HUES6 (cell line): ENCODE data around the gene PIK3R1.

Source experiments
- H3K27ac ChIP-seq: 2 replicates; pipeline ENCODE4 v1.7.0; 2013; ENCODE audit warnings: low read depth, mild to moderate bottlenecking, low read length, inconsistent platforms
- H3K27me3 ChIP-seq: 2 replicates; pipeline ENCODE4 v1.6.1; 2013; ENCODE audit warnings: low read length; ENCODE audit not compliant: control insufficient read depth, insufficient read depth
- H3K36me3 ChIP-seq: 2 replicates; pipeline ENCODE4 v1.6.1; 2013; ENCODE audit warnings: low read length; ENCODE audit not compliant: control insufficient read depth, insufficient read depth
- H3K4me1 ChIP-seq: 2 replicates; pipeline ENCODE4 v1.6.1; 2013; ENCODE audit warnings: low read length; ENCODE audit not compliant: control insufficient read depth, insufficient read depth
- H3K4me3 ChIP-seq: 2 replicates; pipeline ENCODE4 v1.5.1; 2013; ENCODE audit warnings: low read depth, low read length
- H3K9ac ChIP-seq: one replicate; pipeline ENCODE4 v1.6.1; 2013; ENCODE audit warnings: mild to moderate bottlenecking, low read length
- H3K9me3 ChIP-seq: 2 replicates; pipeline ENCODE4 v1.6.1; 2013; ENCODE audit warnings: low read depth, low read length; ENCODE audit not compliant: control insufficient read depth, insufficient read depth

The PIK3R1 gene

GRCh38 chr5:68217528-68217927 is 2.0 kb downstream of the PIK3R1 start:
- peaks cover 11% of the 10 kb centered on the region for H3K4me1 ChIP-seq
- peak overlapping the region; percentile 76 for H3K4me3 ChIP-seq
- peaks cover 9% of the 10 kb centered on the region; the same call in 1 of the 2 replicates for H3K9me3 ChIP-seq
- H3K9ac ChIP-seq, result peak overlapping the region; percentile 92
- peaks cover 3% of the 10 kb centered on the region; the same call in 1 of the 2 replicates for H3K36me3 ChIP-seq
- H3K27me3 ChIP-seq, result peaks cover 52% of the 10 kb centered on the region
- no peak overlapping the region for H3K27ac ChIP-seq

GRCh38 chr5:68219161-68219816 is 3.7 kb downstream of the PIK3R1 start:
- Histone ChIP-seq H3K27ac (no peak overlapping the region), H3K27me3 (peaks cover 36% of the 10 kb centered on the region), H3K4me3 (no peak overlapping the region), H3K36me3 (peaks cover 3% of the 10 kb centered on the region; the same call in 1 of the 2 replicates), H3K9me3 (peaks cover 6% of the 10 kb centered on the region; the same call in 1 of the 2 replicates), H3K4me1 (peaks cover 9% of the 10 kb centered on the region), H3K9ac (no peak overlapping the region)

GRCh38 chr5:68220260-68220659 is 4.7 kb downstream of the PIK3R1 start:
- H3K36me3 ChIP-seq, result peaks cover 3% of the 10 kb centered on the region; the same call in 1 of the 2 replicates
- H3K27ac ChIP-seq, result no peak overlapping the region
- H3K4me1 ChIP-seq, result peaks cover 7% of the 10 kb centered on the region
- H3K4me3 ChIP-seq, result no peak overlapping the region
- H3K9me3 ChIP-seq, result peaks cover 6% of the 10 kb centered on the region; the same call in 1 of the 2 replicates
- H3K9ac ChIP-seq, result no peak overlapping the region
- peaks cover 34% of the 10 kb centered on the region for H3K27me3 ChIP-seq

- Histone ChIP-seq H3K9ac (no peak overlapping the region), H3K27me3 (peaks cover 34% of the 10 kb centered on the region), H3K9me3 (peaks cover 6% of the 10 kb centered on the region; the same call in 1 of the 2 replicates), H3K36me3 (peaks cover 4% of the 10 kb centered on the region; the same call in 1 of the 2 replicates), H3K27ac (no peak overlapping the region), H3K4me3 (no peak overlapping the region), H3K4me1 (peaks cover 7% of the 10 kb centered on the region)
Observed at GRCh38 chr5:68220914-68221313, 5.4 kb downstream of the PIK3R1 start.

GRCh38 chr5:68221488-68221887 is 5.9 kb downstream of the PIK3R1 start:
- Histone ChIP-seq H3K27me3 (peaks cover 34% of the 10 kb centered on the region), H3K4me3 (no peak overlapping the region), H3K4me1 (peaks cover 7% of the 10 kb centered on the region)

GRCh38 chr5:68222310-68222709 is 6.8 kb downstream of the PIK3R1 start:
- Histone ChIP-seq H3K4me3 (no peak overlapping the region), H3K36me3 (peaks cover 16% of the 10 kb centered on the region; the same call in 1 of the 2 replicates), H3K27me3 (peaks cover 26% of the 10 kb centered on the region), H3K27ac (no peak overlapping the region), H3K9me3 (peaks cover 6% of the 10 kb centered on the region; the same call in 1 of the 2 replicates), H3K9ac (no peak overlapping the region), H3K4me1 (peaks cover 3% of the 10 kb centered on the region; the same call in 1 of the 2 replicates)

More at GRCh38 chr5:68221488-68221887, 5.9 kb downstream of the PIK3R1 start:
- Histone ChIP-seq H3K9ac (no peak overlapping the region), H3K36me3 (peaks cover 10% of the 10 kb centered on the region; the same call in 1 of the 2 replicates), H3K9me3 (peaks cover 6% of the 10 kb centered on the region; the same call in 1 of the 2 replicates), H3K27ac (no peak overlapping the region)

- Histone ChIP-seq H3K36me3 (peaks cover 21% of the 10 kb centered on the region; the same call in 1 of the 2 replicates), H3K27ac (no peak overlapping the region)
Observed at GRCh38 chr5:68222824-68223354, 7.3 kb downstream of the PIK3R1 start.

GRCh38 chr5:68223904-68224303 is 8.3 kb downstream of the PIK3R1 start:
- H3K9ac ChIP-seq, result no peak overlapping the region
- H3K9me3 ChIP-seq, result peaks cover 6% of the 10 kb centered on the region; the same call in 1 of the 2 replicates
- no peak overlapping the region for H3K27ac ChIP-seq
- peaks cover 10% of the 10 kb centered on the region for H3K27me3 ChIP-seq
- H3K4me1 ChIP-seq, result peaks cover 3% of the 10 kb centered on the region; the same call in 1 of the 2 replicates
- peaks cover 23% of the 10 kb centered on the region; the same call in 1 of the 2 replicates for H3K36me3 ChIP-seq
- no peak overlapping the region for H3K4me3 ChIP-seq

More at GRCh38 chr5:68222824-68223354, 7.3 kb downstream of the PIK3R1 start:
- Histone ChIP-seq H3K9ac (no peak overlapping the region), H3K4me1 (peaks cover 3% of the 10 kb centered on the region; the same call in 1 of the 2 replicates), H3K4me3 (no peak overlapping the region), H3K9me3 (peaks cover 6% of the 10 kb centered on the region; the same call in 1 of the 2 replicates), H3K27me3 (peaks cover 20% of the 10 kb centered on the region)

- Histone ChIP-seq H3K27me3 (peaks cover 3% of the 10 kb centered on the region; the same call in 1 of the 2 replicates), H3K4me1 (peaks cover 7% of the 10 kb centered on the region; the same call in 1 of the 2 replicates), H3K36me3 (peaks cover 23% of the 10 kb centered on the region; the same call in 1 of the 2 replicates), H3K27ac (no peak overlapping the region), H3K4me3 (no peak overlapping the region), H3K9me3 (peaks cover 6% of the 10 kb centered on the region; the same call in 1 of the 2 replicates), H3K9ac (no peak overlapping the region)
Observed at GRCh38 chr5:68224509-68225187, 9.1 kb downstream of the PIK3R1 start.

- H3K4me3 ChIP-seq, result no peak overlapping the region
- no peak overlapping the region for H3K27ac ChIP-seq
- peaks cover 4% of the 10 kb centered on the region; the same call in 1 of the 2 replicates for H3K9me3 ChIP-seq
- H3K36me3 ChIP-seq, result peaks cover 23% of the 10 kb centered on the region; the same call in 1 of the 2 replicates
- H3K27me3 ChIP-seq, result peaks cover under 1% of the 10 kb centered on the region; the same call in 1 of the 2 replicates
- H3K9ac ChIP-seq, result no peak overlapping the region
- peaks cover 7% of the 10 kb centered on the region; the same call in 1 of the 2 replicates for H3K4me1 ChIP-seq
Observed at GRCh38 chr5:68225188-68225910, 9.8 kb downstream of the PIK3R1 start.
